Measurements from ENCODE around the gene CEP295NL.

- no peak for TF ChIP-seq POLR2A (IDR thresholded peaks at IDR 0.05; ENCODE audit: low read length)
- no peak for TF ChIP-seq CTCF (IDR thresholded peaks at IDR 0.05)
- TF ChIP-seq CEBPB (IDR thresholded peaks at IDR 0.05), result no peak
- TF ChIP-seq PHF8 (IDR thresholded peaks at IDR 0.05; ENCODE audit: borderline replicate concordance, low read depth), result no peak
- TF ChIP-seq RNF2 (IDR thresholded peaks at IDR 0.05; ENCODE audit: borderline replicate concordance, low read depth), result no peak
- TF ChIP-seq PBX3 (IDR thresholded peaks at IDR 0.05), result no peak
- no peak for TF ChIP-seq BCL3 (IDR thresholded peaks at IDR 0.05)
- TF ChIP-seq SMC3 (IDR thresholded peaks at IDR 0.05), result no peak
- no peak for TF ChIP-seq JUN (IDR thresholded peaks at IDR 0.05)
- no peak for TF ChIP-seq MAFK (IDR thresholded peaks at IDR 0.05; ENCODE audit: partially characterized antibody)
Measured at GRCh38 chr17:78878261-78878660, 24.7 kb downstream of the CEP295NL start.

Measured in A549 (cell line).